Stromal cell of bone marrow (primary cell): Measurements from ENCODE around the gene UACA.
"Not testable (repeated sequence)": the region's sequence is repeated elsewhere in the genome, so short reads cannot be mapped to it uniquely, and the experiment has no call there.

Source experiments
- DNase-seq: peaks from one replicate; pipeline ENCODE4 v3.0.0-alpha.2; 2012; ENCODE audit warnings: low read depth

The UACA gene

DNA sequence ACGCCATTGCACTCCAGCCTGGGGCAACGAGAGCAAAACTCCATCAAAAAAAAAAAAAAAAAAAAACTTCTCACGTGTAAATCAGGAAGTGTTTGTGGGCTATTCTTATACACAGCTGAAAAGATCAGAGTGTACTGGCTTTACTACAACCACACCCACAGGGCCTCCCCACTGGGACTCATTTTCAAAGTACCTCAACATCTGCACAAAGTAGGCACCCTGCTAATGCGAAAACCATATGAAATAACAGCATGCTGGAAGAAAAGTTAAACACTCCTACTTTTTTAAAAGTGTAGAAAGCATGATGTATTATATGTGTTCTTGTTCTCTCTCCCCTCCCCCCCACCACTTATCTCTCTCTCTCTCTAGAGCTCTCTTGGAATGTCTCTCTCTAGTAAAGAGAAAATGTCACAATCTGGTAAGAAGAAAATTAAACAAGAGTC lies 11.1 kb downstream of the UACA start:
- DNase-seq, result no peak

DNA sequence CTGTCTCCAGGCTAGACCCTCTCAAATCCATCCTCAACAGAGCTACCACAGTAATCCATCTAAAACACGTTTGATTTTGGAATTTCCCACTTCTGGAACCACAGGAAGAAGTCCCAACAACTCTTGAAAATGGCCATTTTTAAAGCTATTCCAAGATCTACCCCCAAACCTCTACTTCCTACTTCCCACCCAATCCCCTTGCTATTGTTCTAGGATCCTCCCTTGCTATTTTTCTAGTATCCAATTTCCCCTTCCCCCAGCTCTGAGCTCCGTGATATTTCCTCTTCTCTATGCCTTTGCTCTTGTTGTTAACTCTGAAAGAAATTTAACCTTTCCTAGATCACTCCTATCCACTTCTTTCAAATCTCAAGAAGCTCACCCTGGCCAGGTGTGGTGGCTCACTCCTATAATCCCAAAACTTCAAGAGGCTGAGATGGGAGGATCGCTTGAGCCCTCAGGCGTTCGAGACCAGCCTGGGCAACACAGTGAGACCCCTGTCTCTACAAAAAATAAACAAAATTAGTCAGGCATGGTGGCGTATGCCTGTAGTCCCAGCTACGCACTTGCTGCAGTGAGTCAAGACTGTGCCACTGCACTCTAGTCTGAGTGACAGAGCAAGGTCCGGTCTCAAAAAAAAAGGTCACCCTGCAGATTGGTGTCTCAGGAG lies 13.0 kb downstream of the UACA start:
- DNase-seq, result no peak

DNA sequence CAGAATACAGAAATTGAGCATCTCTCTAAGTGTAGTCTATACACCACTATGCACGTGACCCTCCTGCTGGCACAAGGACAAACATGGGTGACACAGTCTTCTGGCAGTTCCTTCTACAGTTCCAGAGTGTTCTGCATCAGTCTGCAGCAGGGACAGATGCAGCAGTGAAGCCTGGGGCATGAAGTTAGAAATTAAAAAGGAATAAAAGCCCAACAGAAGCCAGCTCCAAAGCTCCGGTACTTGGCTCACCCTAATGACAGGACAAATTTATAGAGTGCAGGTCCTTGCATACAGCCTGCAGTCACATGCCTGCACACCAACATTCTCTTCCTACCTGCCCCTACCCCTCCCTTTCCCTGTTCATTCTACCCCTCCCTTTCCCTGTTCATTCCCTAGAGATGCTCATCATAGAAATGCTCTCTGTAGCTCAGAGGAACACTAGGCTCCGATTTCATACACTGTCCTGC lies 15.0 kb downstream of the UACA start:
- no peak for DNase-seq

DNA sequence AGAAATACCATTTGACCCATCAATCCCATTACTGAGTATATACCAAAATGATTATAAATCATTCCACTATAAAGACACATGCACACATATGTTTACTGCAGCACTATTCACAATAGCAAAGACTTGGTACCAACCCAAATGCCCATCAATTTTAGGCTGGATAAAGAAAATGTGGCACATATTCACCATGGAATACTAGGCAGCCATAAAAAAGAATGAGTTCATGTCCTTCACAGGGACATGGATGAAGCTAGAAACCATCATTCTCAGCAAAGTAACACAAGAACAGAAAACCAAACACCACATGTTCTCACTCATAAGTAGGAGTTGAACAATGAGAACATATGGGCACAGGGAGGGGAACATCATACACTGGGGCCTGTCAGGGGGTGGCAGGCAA lies 16.8 kb downstream of the UACA start:
- DNase-seq, result not testable (repeated sequence)

DNA sequence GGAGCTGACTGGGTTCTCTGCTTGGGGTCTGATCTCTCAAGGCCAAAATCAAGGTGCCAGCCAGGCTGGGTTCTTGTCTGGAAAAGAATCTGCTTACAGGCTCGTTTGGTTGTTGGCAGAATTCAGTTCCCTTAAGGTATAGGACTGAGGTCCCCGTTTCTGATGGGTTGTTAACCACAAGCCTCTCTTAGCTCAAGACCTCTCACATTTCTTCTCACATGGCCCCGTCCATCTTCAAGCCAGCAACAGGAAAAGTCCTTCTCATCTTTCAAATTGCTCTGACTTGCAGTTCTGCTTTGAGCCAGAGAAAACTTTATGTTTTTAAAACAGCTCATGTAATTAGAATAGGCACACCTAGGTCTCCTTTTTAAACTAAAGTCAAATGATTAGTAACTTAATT lies 20.4 kb downstream of the UACA start:
- no peak for DNase-seq

DNA sequence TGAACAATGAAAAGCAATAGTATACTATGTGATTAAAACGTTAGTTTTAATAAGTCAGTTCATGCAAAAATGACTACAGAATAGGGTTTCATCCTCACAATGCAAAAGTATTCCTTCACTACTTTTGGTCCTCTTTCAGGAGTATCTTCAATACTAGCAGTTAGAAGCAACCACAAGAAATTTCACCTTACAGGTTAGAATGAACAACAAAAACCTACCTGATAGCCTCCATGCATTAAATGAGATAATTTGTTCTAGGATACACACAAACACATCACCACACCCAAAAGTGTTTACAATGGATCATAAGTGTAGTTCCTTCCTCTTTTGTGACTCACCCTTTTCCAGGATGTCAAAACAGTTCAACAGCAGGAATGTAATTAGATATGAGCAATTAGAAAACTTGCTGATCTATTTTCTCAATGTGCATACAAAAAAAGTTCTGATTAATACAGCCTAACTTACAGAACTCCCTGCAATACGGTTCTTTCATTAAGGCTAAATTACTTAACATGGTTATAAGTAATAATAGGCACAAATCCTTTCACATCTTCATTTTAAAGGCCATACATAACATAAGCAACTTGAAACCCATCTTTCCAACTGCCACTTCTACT lies 21.6 kb downstream of the UACA start:
- DNase-seq, result no peak

DNA sequence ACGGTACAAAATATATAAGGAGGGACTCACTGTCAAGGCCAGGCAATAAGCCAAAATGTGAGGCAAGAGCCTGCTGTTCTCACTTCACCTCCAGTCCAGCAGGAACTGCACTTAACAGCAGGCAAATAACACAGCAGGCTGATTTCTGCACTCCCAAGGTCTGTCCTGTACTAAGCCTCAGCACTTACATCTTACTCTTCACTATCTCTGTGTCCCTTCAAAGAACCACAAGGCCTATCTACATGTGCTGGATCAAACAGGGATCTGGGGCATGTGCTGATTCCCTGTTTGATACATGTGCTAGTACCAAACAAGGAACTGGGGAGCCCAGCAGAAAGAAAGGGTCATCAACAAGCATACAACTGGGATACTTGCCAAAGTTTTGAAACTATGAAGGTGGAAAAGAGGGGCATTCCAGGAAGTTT lies 22.2 kb downstream of the UACA start:
- DNase-seq, result peak; percentile 73

DNA sequence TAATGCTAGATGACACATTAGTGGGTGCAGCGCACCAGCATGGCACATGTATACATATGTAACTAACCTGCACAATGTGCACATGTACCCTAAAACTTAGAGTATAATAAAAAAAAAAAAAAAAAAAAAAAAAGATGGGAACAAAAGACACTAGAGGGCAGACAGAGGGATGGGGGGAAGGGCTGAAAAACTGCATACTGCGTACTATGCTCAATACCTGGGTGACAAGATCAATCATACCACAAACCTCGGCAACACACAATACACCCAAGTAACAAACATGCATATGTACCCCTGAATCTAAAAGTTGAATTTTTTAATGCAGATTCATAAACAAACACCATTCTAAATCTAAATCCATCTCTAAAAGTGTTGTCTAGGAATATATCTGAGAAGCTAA lies 28.3 kb downstream of the UACA start:
- not testable (repeated sequence) for DNase-seq

DNA sequence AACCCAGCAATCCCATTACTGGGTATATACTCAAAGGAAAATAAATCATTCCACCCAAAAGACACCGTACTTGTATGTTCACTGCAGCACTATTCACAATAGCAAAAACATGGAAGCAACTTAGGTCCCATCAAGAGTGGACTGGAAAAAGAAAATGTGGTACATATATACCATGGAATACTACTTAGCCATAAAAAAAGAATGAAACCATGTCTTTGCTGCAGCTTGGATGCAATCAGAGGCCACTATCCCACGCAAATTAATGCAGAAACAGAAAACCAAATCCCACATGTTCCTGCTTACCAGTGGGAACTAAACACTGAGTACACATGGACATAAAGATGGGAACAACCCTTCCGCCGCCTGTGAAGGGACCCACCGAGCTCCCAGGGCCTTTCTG lies 34.2 kb downstream of the UACA start:
- DNase-seq, result no peak

DNA sequence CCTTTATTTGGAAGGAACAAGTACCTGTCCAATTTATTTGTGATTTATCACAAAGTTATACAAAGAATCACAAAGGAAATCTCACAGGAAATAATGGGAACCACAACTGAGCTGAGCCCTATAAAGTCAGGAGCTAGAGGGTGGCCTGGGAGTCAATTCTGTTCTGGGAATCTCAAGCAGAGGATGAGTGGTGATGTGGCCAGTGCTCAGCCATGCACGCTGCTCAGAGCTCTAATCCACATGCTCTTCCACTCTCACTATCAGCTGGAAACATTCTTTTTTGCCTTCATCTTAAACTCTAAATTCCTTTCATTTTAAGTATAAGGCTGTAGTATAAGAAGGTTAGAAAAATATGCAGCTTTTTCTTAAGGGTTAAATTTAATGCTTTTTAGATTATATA lies 36.6 kb downstream of the UACA start:
- DNase-seq, result no peak

DNA sequence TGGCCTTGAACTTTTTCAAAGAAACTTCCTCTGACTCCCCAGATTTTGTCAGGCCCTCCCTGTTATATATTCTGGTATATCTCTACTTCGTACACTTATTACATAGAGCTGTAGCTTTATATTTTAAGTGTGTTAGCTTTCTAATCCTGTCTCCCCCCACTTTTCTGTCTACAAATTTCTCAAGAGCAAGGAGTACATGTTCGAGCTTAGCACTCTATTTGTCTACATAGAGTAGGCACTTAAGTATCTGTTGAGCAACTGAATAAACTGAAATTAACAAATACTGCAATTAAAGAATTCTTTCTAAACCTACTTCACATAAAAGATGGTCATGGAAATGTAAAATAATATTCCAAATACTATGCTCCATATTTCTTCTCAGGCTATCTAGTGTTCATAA lies 39.4 kb downstream of the UACA start:
- DNase-seq, result no peak

DNA sequence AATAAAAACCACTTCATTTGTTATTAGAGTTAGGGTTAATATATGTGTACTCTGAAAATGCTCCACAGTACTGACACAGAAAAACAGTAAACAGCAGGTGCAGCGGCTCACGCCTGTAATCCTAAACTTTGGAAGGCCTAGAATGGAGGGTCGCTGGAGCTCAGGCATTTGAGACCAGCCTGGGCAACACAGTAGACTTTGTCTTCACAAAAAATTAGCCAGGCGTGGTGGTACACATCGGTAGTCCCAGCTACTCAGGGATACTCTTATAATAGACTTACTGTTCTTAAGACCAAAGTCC lies 40.3 kb downstream of the UACA start:
- DNase-seq, result no peak

DNA sequence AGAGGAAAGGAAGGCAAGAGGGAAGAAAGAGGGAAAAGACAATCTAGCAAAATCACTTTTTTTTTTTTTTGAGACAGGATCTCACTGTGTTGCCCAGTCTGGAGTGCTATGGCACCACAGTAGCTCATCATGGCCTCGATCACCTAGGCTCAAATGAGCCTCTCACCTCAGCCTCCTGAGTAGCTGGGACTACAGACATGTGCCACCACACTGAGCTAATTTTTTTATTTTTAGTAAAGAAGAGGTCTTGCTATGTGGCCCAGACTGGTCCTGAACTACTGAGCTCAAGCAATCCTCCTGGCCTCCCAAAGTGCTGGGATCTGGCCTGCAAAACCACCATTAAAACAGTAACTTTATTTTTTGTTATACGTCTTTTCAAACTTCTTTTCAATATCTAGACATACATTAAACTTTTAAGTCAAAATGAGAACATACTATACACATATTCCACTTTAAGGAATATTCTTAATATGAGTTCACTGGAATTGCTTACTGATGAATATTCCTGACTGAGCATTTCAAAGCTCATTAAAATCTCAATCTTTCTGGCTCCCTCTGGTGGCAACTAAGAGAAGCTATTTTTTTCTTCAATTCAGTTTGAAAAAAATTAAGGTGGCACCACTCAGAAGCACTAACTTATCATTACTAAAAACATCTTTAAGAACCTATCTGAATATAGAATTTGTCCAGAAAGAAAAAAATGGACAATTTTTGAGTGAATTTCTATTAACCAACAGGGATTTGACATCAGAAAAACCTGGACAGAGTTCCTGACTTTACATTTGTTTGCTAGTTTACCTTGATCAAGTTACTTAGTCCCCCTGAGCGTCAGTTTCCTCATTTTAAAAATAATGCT lies 40.9 kb downstream of the UACA start:
- no peak for DNase-seq

DNA sequence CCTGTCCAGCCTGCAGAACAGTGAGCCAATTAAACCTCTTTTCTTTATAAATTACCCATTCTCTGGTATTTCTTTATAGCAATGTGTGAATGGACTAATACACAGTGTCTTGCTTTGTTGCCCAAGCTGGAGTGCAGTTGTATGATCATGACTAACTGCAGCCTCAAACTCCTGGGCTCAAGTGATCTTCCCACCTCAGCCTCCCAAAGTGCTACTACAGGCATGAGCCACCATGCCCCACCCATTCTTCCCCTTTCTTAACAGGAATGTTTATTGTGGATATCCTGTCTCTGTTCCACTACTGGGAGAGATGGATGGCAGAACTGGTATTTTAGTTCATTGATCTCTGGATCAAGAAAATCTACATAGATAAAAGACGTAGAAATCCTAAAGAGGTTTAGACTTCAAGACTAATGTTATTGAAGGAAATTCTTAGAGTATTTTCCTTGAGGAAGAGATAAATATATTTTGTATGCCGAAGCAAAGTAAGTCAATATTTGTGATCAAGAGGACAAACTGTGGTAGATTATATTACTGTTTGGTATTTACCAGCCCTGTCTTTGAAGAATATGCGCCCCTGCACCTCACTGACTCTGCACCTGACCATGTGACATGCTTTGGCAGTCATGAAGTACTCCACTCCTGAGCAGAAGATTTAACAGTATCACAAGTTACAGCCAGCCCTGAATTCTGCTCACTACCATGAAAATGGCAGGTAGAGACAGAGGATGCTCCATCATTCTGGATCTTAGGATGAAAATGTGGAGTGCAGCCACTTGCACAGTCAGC lies 42.9 kb downstream of the UACA start:
- DNase-seq, result no peak

DNA sequence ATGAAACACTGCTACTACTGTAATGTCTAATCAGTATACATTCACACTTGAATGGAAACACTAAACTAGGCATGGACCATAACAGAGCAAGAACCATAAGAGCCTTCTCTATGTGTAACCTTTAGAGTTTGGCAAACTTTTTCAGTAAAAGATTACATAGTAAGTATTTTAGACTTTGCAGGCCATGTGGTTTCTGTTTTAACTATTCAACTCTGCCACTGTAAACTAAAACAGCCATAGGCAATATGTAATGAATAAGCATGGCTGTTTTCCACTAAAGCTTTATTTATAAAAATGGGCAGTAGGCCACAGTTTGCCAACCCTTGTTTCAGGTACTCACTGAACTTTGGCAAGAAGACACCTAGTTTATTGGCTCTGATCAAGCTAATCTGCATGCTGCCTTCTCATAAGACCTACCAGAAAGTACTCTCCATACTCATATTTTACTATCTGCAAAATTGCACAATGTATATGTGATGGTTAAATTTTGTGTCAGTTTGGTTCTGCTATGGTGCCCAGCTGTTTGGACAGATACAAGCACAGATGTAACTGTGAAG lies 46.0 kb downstream of the UACA start:
- no peak for DNase-seq

DNA sequence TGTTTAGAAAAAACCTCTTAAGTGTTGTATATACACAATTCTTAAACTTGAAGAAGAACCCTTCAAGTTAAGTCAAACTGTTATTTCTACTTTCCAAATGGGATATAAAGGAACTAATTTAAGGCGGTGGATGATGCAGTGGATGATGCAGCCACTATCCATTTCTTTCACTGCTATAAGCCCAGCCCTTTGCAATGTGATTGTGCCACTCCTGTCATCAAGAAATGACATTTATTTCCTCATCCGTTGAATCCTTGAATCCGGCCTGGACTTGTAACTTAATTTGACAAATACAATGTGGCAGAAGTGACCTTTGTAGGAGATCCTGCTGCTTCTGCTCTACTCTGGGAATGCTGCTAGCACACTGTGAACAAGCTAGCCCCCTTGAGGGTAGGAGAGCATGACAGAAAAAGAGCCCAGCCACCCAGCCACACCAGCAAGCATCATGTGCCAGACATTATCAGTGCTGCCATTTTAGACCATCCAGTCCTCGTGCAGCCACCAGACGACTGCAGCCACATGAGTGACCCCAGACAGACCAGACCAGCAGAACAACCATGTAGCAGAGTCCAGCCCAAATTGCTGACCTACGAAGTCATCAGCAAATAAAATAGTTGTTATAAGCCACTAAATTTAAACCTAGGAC lies 47.4 kb downstream of the UACA start:
- DNase-seq, result no peak

DNA sequence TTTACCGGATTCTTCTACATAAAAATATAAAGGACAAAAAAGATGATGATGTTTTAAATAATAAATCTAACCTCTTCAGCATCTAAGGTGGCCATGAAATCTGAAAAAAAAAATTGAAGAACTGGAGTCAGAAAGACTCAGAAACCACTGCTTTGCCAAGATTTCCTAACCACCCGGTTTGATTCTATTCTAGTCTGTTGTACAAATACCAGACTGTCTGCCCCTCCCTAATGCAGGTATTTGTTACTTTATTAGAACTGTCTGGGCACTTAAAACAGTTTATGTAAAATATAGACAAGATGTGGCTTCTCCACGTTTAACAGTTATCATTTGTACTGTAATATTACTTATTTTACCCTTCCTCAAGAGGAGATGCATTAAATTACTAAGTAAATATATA lies 48.8 kb downstream of the UACA start:
- no peak for DNase-seq

DNA sequence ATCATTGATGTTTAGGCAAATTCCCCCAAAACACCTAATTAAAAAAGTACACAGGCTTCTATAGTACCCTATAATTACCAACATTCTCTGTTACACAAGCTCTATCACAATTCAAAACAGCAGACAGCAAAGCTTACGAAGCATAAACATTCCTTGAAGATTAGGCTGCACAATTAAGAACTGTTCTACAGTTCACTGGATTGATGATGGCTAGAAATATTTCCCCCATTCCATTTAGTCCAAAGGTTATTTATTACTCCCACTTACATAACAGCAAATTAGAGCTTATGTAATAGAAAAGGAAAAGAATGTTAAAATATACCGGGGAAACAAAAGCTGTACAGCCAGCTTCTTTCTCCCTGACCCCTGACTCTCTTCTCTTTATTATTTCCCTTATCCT lies 49.3 kb downstream of the UACA start:
- DNase-seq, result no peak

DNA sequence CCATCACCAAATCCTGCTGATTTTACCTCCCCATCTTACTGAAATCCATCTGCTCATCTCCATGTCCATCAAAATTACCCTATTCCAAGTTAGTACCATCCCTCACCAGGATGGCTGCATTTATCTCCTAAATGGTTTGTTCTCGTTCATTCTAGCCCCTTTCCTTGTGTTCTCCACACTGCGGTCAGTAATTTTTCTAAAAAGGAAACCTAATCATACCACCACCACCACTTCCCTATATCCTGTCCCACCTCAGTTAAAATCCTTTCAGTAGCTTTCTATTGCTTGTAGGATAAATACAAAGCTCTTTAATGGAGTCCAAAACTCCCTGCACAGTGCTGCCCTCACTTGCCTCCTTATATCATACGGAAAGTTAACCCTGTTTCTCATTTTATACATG lies 51.1 kb downstream of the UACA start:
- no peak for DNase-seq

DNA sequence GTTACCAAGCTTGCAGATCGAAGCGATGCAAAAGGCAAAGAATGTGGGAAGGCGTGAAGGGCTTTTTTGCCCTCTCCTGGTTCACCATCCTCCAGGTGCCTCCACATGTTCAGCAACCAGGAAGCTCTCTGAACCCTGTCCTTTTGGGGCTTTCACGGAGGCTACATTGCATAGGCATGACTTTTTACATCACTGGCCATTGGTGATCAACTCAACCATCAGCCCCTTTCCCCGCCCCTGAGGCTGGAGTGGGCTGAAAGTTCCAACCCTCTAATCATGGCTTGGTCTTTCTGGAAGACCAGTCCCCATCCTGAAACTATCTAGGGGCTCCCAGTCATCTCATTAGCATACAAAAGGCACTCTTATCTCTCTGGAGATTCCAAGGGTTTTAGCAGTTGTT lies 52.6 kb downstream of the UACA start:
- DNase-seq, result no peak

DNA sequence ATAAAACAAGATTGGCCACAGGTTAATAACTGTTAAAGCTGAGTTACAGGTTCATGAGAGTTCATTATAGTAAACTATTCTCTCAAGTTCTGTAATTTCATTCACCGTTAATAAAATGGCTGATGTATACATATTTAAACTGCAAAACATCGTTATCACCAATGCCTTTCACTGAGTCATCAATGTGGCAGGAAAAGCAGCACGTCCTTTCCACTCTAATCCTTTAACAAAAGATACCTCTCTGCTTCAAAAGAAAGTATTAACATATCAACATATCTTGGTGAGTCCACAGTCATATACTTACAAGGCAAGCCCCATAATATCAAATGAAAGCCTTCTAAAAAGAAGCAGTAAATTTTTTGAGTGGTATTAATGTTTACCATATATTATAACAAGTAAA lies 54.5 kb downstream of the UACA start:
- no peak for DNase-seq
